Ishikawa (cell line): ENCODE measurements around the gene ERICH6.

Experiments
- CEBPB ChIP-seq: IDR thresholded peaks from 2 replicates; pipeline ENCODE4 v1.6.1; 2012
- CREB1 ChIP-seq: IDR thresholded peaks from 2 replicates; pipeline ENCODE4 v1.6.1; 2012; ENCODE audit warnings: low read depth
- EGR1 ChIP-seq: IDR thresholded peaks from 2 replicates; pipeline ENCODE4 v1.6.1; 2012
- EP300 ChIP-seq: IDR thresholded peaks from 2 replicates; pipeline ENCODE4 v1.6.1; 2012; ENCODE audit warnings: borderline replicate concordance
- FOXM1 ChIP-seq: IDR thresholded peaks from 2 replicates; pipeline ENCODE4 v1.6.1; 2012; ENCODE audit warnings: low read depth, borderline replicate concordance
- NFIC ChIP-seq: IDR thresholded peaks from 2 replicates; pipeline ENCODE4 v1.6.1; 2012
- RAD21 ChIP-seq: IDR thresholded peaks from 2 replicates; pipeline ENCODE4 v1.6.1; 2012; ENCODE audit warnings: low read depth
- REST ChIP-seq: IDR thresholded peaks from 2 replicates; pipeline ENCODE4 v1.6.1; 2012; ENCODE audit warnings: low read depth, mild to moderate bottlenecking
- TAF1 ChIP-seq: IDR thresholded peaks from 2 replicates; pipeline ENCODE4 v1.6.1; 2012; ENCODE audit warnings: low read depth, mild to moderate bottlenecking
- TCF12 ChIP-seq: IDR thresholded peaks from 2 replicates; pipeline ENCODE4 v1.6.1; 2012; ENCODE audit warnings: low read depth
- TEAD4 ChIP-seq: IDR thresholded peaks from 2 replicates; pipeline ENCODE4 v1.6.1; 2012
- USF1 ChIP-seq: IDR thresholded peaks from 2 replicates; pipeline ENCODE4 v1.6.1; 2012
- YY1 ChIP-seq: IDR thresholded peaks from 2 replicates; pipeline ENCODE4 v1.6.1; 2012; ENCODE audit warnings: low read depth
- ZBTB7A ChIP-seq: IDR thresholded peaks from 2 replicates; pipeline ENCODE4 v1.6.1; 2012; ENCODE audit warnings: low read depth
- TF ChIP-seq, protein P1 (sequence below): IDR thresholded peaks from 2 replicates; pipeline ENCODE4 v1.6.1; 2012

Gene ERICH6

DNA sequence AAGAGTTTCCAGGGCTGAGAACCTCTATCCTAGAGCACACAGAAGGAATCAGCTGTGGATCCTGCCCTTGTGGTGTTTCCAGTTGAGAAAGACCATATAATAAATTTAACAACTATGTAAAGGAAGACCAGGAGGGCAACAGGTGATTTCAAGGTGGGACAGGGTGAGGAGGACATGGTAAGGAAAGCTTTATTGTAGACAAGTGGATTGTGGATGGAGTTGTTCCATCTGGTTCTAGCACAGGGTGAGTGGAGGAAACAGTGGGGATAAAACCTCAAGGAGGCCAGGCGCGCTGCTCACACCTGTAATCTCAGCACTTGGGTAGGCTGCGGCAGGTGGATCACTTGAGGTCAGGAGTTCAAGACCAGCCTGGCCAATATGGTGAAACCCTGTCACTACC, 42.1 kb upstream of the ERICH6 start:
- TF ChIP-seq ZBTB7A: no peak
- TF ChIP-seq EP300: no peak
- TF ChIP-seq, protein P1, sequence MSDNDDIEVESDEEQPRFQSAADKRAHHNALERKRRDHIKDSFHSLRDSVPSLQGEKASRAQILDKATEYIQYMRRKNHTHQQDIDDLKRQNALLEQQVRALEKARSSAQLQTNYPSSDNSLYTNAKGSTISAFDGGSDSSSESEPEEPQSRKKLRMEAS: no peak
- TF ChIP-seq RAD21: no peak
- TF ChIP-seq EGR1: no peak
- no peak for TF ChIP-seq TCF12
- TF ChIP-seq USF1: no peak
- no peak for TF ChIP-seq CREB1

DNA sequence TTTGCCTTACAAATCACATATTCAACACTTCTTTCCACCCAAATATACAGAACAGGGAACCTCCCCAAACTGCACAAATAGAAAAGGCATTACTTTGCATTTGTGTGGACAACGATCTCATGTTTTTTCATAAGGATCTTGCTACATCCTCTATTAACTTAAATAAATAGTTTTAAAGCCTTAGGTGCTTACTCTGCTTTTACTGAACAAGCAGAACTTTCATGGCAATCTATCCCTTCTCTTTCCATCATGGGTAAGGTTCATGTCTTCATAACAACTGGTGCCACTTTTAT, 41.1 kb upstream of the ERICH6 start:
- TF ChIP-seq EP300 (no peak), FOXM1 (no peak), CREB1 (no peak), CEBPB (no peak), NFIC (no peak), RAD21 (no peak), YY1 (no peak), REST (no peak), TEAD4 (no peak), ZBTB7A (no peak), USF1 (no peak), EGR1 (no peak), TCF12 (no peak), TAF1 (no peak)
- TF ChIP-seq, protein P1: no peak

DNA sequence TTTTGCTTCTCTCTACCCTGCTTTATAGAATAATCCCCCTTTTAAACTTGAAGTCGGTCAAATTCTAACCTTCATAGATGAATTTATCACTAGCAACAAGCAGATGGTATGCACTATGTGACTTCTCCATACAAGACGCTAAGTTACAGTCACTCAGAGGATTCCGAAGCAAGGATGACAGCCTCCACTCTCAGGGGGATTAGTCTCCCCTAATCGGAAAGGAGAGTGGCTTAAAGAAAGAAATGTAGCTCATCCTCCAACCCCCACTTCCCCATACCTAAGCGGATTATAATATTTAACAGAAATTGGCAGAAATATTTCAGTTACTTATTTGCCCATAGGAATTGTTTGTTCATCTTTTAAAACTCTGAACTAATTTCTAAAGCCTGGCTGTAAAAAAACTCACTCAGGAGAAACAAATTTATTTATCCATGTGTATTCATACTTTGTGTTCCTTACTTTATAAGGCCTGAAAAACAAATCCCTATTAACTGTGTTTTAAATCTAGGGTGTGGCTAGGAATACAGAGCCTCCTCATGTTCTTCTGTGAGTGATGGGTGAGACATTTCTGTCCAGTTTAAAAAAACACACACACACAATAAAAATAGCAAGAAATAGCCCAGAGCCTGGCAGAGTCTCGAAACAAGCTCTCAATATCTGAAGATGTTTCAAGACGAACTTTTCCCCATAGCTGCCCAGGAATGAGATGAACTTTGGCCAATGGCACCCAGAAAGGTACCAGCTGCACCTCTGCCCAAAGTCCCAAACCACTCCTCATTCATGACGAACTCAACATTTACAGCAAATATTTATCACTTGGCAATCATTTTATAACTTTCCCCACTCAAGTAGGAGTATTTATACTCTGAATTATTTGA, 40.6 kb upstream of the ERICH6 start:
- no peak for TF ChIP-seq TAF1
- no peak for TF ChIP-seq ZBTB7A
- no peak for TF ChIP-seq YY1
- TF ChIP-seq, protein P1: no peak
- no peak for TF ChIP-seq EP300
- TF ChIP-seq CEBPB: no peak
- no peak for TF ChIP-seq REST
- no peak for TF ChIP-seq USF1
- no peak for TF ChIP-seq FOXM1
- TF ChIP-seq RAD21: no peak
- TF ChIP-seq TEAD4: no peak
- no peak for TF ChIP-seq NFIC

- TF ChIP-seq TAF1: no peak
- TF ChIP-seq, protein P1: no peak
- no peak for TF ChIP-seq REST
- TF ChIP-seq EP300: no peak
- TF ChIP-seq CEBPB: no peak
- TF ChIP-seq RAD21: no peak
- TF ChIP-seq USF1: no peak
- TF ChIP-seq NFIC: no peak
- no peak for TF ChIP-seq EGR1
- no peak for TF ChIP-seq YY1
Measured at GRCh38 chr3:150743508-150743907, 39.8 kb upstream of the ERICH6 start.
